Measurements from ENCODE around the gene PRKCA. TPM values are rescaled to one million over a fixed set of nuclear protein-coding genes. Genes with fewer than 3 reads are reported as not detected.

Gene PRKCA
- total RNA-seq, 1 donor: 60.5 TPM

- DNase-seq (ENCODE audit: low read depth): no peak
- H3K4me3 ChIP-seq (ENCODE audit: low read depth, low read length): no peak overlapping the region
- TF ChIP-seq CTCF (IDR thresholded peaks at IDR 0.05; ENCODE audit: insufficient read depth, low read depth, low read length): no peak
These were observed 540.5 kb downstream of the PRKCA start for GRCh38 chr17:66842959-66843358.

GRCh38 chr17:66843627-66844026 lies 541.2 kb downstream of the PRKCA start:
- DNase-seq (ENCODE audit: low read depth): no peak
- H3K4me3 ChIP-seq (ENCODE audit: low read depth, low read length): no peak overlapping the region
- TF ChIP-seq CTCF (IDR thresholded peaks at IDR 0.05; ENCODE audit: insufficient read depth, low read depth, low read length): no peak

- no peak for DNase-seq (ENCODE audit: low read depth)
- no peak for TF ChIP-seq CTCF (IDR thresholded peaks at IDR 0.05; ENCODE audit: insufficient read depth, low read depth, low read length)
- no peak overlapping the region for H3K4me3 ChIP-seq (ENCODE audit: low read depth, low read length)
These were observed 545.3 kb downstream of the PRKCA start for GRCh38 chr17:66847704-66848103.

- no peak for TF ChIP-seq CTCF (IDR thresholded peaks at IDR 0.05; ENCODE audit: insufficient read depth, low read depth, low read length)
- no peak for DNase-seq (ENCODE audit: low read depth)
- no peak overlapping the region for H3K4me3 ChIP-seq (ENCODE audit: low read depth, low read length)
These were observed 546.1 kb downstream of the PRKCA start for GRCh38 chr17:66848496-66848895.

- no peak for DNase-seq (ENCODE audit: low read depth)
- no peak overlapping the region for H3K4me3 ChIP-seq (ENCODE audit: low read depth, low read length)
- no peak for TF ChIP-seq CTCF (IDR thresholded peaks at IDR 0.05; ENCODE audit: insufficient read depth, low read depth, low read length)
These were observed 546.7 kb downstream of the PRKCA start for GRCh38 chr17:66849032-66849655.

- TF ChIP-seq CTCF (IDR thresholded peaks at IDR 0.05; ENCODE audit: insufficient read depth, low read depth, low read length): no peak
- no peak overlapping the region for H3K4me3 ChIP-seq (ENCODE audit: low read depth, low read length)
- DNase-seq (ENCODE audit: low read depth): no peak
These were observed 547.6 kb downstream of the PRKCA start for GRCh38 chr17:66849851-66850580.
